Epithelial cell of proximal tubule (primary cell): ENCODE measurements around the gene BIK. TPM values are rescaled to one million over a fixed set of nuclear protein-coding genes. Genes with fewer than 3 reads are reported as not detected.

Experiments used
- DNase-seq: peaks from one replicate; pipeline ENCODE4 v3.0.0-alpha.2; 2011; ENCODE audit warnings: low read depth
- H3K4me3 ChIP-seq: 2 replicates; pipeline ENCODE4 v1.5.1; 2011; ENCODE audit warnings: low read depth, mild to moderate bottlenecking, low read length
- CTCF ChIP-seq: conservative IDR thresholded peaks from 2 replicates; pipeline ENCODE4 v1.5.1; 2012; ENCODE audit warnings: low read depth, mild to moderate bottlenecking, low read length
- total RNA-seq: library from RNA; depleted of rRNA; stranded (reverse); fragments of >200 nt; gene quantifications from 2 replicates; pipeline ENCODE4 v1.2.3, GENCODE V29; 2015

Gene BIK
- total RNA-seq, 1 donor from 2014 or later, result 18.3 TPM

- H3K4me3 ChIP-seq, result no peak overlapping the region
- TF ChIP-seq CTCF, result no peak
- DNase-seq, result no peak
These were observed 18.4 kb downstream of the BIK start for GRCh38 chr22:43128928-43129424.

DNA sequence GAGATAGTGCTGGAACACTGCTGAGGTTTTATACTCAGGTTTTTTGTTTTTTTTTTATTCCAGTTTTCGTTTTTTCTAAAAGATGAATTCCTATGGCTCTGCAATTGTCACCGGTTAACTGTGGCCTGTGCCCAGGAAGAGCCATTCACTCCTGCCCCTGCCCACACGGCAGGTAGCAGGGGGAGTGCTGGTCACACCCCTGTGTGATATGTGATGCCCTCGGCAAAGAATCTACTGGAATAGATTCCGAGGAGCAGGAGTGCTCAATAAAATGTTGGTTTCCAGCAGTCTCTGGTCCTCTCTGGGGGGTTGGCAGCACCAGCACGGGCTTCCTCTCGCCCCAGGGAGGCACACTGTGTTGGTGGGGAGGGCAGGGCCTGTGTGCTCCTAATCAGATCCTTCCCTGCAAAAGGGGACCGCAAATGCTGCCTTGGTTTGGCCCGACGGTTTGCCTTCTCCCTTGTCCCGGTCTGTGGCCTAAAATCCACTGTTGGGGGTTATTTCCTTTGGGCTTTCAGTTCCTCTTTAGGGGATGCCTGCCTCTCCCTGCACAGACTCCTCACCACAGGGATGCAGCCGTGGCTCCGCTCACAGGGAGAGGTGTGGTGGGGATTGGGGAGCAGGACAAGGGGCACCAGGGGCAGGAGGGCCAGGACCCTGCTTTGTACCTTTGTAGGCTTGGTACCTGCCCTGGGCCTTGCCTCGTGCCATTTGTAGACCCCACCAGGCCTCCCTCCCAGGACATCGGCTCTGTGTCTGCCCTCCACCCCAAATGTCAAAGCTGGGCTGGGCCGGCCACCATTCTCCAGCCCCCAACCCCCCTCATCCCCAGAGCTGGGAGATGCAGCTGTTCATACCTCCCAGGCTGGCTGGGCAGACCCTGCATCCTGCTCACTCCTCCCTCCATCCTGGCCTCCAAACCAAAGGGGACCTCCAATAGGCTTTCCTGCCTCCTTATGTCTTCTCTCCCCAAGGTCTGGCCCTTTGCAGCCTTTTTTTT, 19.2 kb downstream of the BIK start:
- no peak overlapping the region for H3K4me3 ChIP-seq
- no peak for TF ChIP-seq CTCF
- no peak for DNase-seq

DNA sequence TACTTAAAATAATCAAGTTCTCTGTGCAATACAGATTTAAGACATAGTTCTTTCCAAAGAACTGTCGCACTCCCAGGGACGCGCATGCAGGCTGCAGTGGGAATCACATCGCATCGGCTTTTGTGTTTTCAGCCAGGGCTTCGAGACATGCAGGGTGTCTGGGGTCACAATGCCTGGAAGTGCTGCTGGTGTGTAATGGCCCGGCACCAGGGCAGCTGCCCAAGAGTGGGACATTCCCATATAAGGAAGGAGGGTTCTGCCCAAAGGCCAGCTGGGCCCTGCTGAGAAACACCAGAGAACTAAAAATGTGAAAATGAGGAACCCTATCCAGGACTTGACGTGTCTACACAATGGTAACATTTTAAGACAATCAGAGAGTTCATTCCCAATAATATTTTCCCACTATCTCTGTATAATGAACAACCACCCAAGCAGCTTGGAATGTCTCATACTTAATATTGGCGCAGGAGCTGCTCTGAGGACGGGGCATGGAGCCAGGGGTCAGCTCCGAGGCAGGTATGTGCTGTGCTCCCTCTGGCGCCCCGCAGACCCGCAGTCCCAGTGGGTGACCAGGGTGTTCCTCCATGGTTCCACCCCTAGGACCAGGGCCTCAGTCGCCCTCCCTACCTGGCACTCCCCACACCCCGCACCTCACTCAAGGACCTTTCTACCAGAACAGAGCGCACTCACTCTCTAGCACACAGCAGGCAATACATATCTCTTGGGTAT, 21.4 kb downstream of the BIK start:
- DNase-seq, result no peak
- H3K4me3 ChIP-seq, result no peak overlapping the region
- no peak for TF ChIP-seq CTCF

- TF ChIP-seq CTCF, result no peak
These were observed 22.9 kb downstream of the BIK start for GRCh38 chr22:43133401-43133800.

GRCh38 chr22:43134553-43134952, 24.0 kb downstream of the BIK start:
- DNase-seq, result no peak
- H3K4me3 ChIP-seq, result no peak overlapping the region
- TF ChIP-seq CTCF, result no peak

More at GRCh38 chr22:43133401-43133800, 22.9 kb downstream of the BIK start:
- no peak for DNase-seq
- no peak overlapping the region for H3K4me3 ChIP-seq

- no peak for DNase-seq
These were observed 25.0 kb downstream of the BIK start for GRCh38 chr22:43135565-43135964.

More at GRCh38 chr22:43135565-43135964, 25.0 kb downstream of the BIK start:
- H3K4me3 ChIP-seq, result no peak overlapping the region
- TF ChIP-seq CTCF, result no peak
